Mesenteric fat pad (tissue), 1 donor: ENCODE data around the gene SLU7. TPM values are rescaled to one million over a fixed set of nuclear protein-coding genes. Genes with fewer than 3 reads are reported as not detected.
"Not testable (repeated sequence)": the region's sequence is repeated elsewhere in the genome, so short reads cannot be mapped to it uniquely, and the experiment has no call there.

ENCODE experiments used
- DNase-seq: peaks from one replicate; pipeline ENCODE4 v3.0.0-alpha.2; 2020; ENCODE audit warnings: low spot score
- total RNA-seq: library from RNA; stranded (reverse); fragmentation: NEBNext Ultra II Directional; extraction: Animal tissue kit (Norgen Biotek cat#: 25700); gene quantifications from one replicate; pipeline ENCODE4 v1.2.1, GENCODE V29; 2021
- donor health status: DM: yes; HTN: yes; CAD: no.

The SLU7 gene
- total RNA-seq, 1 donor from 2014 or later: 44.2 TPM

GRCh38 chr5:160451281-160451680 is 32.4 kb upstream of the SLU7 start:
- DNase-seq: no peak

GRCh38 chr5:160450164-160450932 is 31.5 kb upstream of the SLU7 start:
- DNase-seq: no peak

GRCh38 chr5:160449458-160449857 is 30.6 kb upstream of the SLU7 start:
- DNase-seq: no peak

GRCh38 chr5:160448886-160449285 is 30.0 kb upstream of the SLU7 start:
- DNase-seq: no peak

- no peak for DNase-seq
These were observed 26.9 kb upstream of the SLU7 start for GRCh38 chr5:160445751-160446150.

- DNase-seq: no peak
These were observed 26.3 kb upstream of the SLU7 start for GRCh38 chr5:160445132-160445531.

GRCh38 chr5:160444407-160444806 is 25.5 kb upstream of the SLU7 start:
- DNase-seq: no peak

GRCh38 chr5:160442824-160443431 is 24.0 kb upstream of the SLU7 start:
- no peak for DNase-seq

- DNase-seq: no peak
These were observed 22.5 kb upstream of the SLU7 start for GRCh38 chr5:160441311-160441781.

- DNase-seq: peak; percentile 93
These were observed 20.3 kb upstream of the SLU7 start for GRCh38 chr5:160439205-160439600.

GRCh38 chr5:160438316-160439204 is 19.7 kb upstream of the SLU7 start:
- DNase-seq: no peak

- DNase-seq: no peak
These were observed 18.4 kb upstream of the SLU7 start for GRCh38 chr5:160437271-160437670.

GRCh38 chr5:160436661-160437060 is 17.8 kb upstream of the SLU7 start:
- DNase-seq: not testable (repeated sequence)

- no peak for DNase-seq
These were observed 17.1 kb upstream of the SLU7 start for GRCh38 chr5:160436017-160436416.

- no peak for DNase-seq
These were observed 16.7 kb upstream of the SLU7 start for GRCh38 chr5:160435532-160435931.

- DNase-seq: no peak
These were observed 15.2 kb upstream of the SLU7 start for GRCh38 chr5:160434022-160434531.

- no peak for DNase-seq
These were observed 13.9 kb upstream of the SLU7 start for GRCh38 chr5:160432787-160433186.

GRCh38 chr5:160432196-160432595 is 13.3 kb upstream of the SLU7 start:
- no peak for DNase-seq

- no peak for DNase-seq
These were observed 8.7 kb upstream of the SLU7 start for GRCh38 chr5:160427607-160428006.

GRCh38 chr5:160423099-160423498 is 4.2 kb upstream of the SLU7 start:
- DNase-seq: no peak

GRCh38 chr5:160421625-160422258 is 2.9 kb upstream of the SLU7 start, which contains the start of gene PTTG1:
PTTG1 (plus strand) TSS chr5:160421855; CDS start chr5:160422313, 458 bp downstream.
- DNase-seq: peak; percentile 97
